ENCODE results near the gene STK32C. TPM values are rescaled to one million over a fixed set of nuclear protein-coding genes. Genes with fewer than 3 reads are reported as not detected.

STK32C gene
- total RNA-seq, 4 donors from 2014 or later = 4.8 to 10.9 (median 7.8) TPM

DNA sequence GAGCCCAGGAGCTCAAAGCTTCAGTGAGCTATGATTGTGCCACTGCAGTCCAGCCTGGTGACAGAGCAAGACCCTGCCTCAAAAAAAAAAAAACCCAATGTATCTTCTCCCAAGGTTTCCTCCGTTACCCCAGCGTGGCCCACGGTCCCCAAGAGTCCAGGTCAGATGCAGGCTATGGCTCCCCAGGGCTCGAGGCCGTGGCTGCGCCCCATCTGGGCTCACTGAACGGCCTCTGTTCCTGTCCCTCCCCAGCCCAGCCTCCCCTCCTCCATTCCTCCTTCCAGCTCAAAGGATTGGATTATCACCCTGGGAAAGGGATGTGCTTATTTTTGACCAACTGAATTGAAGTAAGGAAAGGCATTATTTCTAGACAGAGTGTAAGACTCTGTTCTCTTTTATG is 31.0 kb downstream of the STK32C start:
- Histone ChIP-seq H3K27ac (replicated peaks in 1 of 4) (no peak overlapping the region), H3K4me1 (peaks cover 0 to 15% (median 13%) of the 10 kb centered on the region in 4 donors), H3K9me3 (no peaks in the 10 kb centered on the region), H3K36me3 (no peaks in the 10 kb centered on the region), H3K27me3 (peaks cover 0 to under 1% (median 0%) of the 10 kb centered on the region in 4 donors), H3K4me3 (no peak overlapping the region)
- intact Hi-C loops (cut with DNase I) = no loop called here
- TF ChIP-seq, protein P1, sequence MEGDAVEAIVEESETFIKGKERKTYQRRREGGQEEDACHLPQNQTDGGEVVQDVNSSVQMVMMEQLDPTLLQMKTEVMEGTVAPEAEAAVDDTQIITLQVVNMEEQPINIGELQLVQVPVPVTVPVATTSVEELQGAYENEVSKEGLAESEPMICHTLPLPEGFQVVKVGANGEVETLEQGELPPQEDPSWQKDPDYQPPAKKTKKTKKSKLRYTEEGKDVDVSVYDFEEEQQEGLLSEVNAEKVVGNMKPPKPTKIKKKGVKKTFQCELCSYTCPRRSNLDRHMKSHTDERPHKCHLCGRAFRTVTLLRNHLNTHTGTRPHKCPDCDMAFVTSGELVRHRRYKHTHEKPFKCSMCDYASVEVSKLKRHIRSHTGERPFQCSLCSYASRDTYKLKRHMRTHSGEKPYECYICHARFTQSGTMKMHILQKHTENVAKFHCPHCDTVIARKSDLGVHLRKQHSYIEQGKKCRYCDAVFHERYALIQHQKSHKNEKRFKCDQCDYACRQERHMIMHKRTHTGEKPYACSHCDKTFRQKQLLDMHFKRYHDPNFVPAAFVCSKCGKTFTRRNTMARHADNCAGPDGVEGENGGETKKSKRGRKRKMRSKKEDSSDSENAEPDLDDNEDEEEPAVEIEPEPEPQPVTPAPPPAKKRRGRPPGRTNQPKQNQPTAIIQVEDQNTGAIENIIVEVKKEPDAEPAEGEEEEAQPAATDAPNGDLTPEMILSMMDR (IDR thresholded peaks at IDR 0.05) = no peak
- TF ChIP-seq EP300 (IDR thresholded peaks at IDR 0.05) = no peak
- WGBS = 93% methylated on average over 7 of the region's 7 CpGs
- DNase-seq (ENCODE audit: extremely low spot score) = no peak

DNA sequence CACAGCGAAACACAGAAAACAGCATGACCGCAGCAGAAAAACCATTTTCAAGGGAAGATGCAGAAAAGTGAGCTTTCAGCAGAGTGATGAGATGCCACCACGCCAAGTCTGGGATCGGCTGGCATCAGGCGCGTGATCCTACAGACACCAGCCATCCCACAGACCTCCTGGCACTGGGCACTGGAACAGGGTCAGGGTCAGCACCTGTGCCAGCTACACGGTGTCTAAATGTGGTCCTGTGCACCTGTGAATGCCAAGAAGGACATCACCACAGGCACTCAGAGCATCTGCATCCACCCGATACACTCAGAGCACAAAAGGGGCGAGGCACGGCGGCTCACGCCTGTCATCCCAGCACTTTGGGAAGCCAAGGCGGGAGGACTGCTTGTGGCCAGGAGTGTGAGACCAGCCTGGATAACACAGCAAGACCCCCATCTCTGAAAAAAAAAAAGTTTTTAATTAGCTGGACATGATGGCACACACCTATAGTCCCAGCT is 31.5 kb downstream of the STK32C start:
- no peak for DNase-seq (ENCODE audit: extremely low spot score)
- WGBS = 90% methylated on average over 11 of the region's 13 CpGs
- H3K9me3 ChIP-seq = no peaks in the 10 kb centered on the region

DNA sequence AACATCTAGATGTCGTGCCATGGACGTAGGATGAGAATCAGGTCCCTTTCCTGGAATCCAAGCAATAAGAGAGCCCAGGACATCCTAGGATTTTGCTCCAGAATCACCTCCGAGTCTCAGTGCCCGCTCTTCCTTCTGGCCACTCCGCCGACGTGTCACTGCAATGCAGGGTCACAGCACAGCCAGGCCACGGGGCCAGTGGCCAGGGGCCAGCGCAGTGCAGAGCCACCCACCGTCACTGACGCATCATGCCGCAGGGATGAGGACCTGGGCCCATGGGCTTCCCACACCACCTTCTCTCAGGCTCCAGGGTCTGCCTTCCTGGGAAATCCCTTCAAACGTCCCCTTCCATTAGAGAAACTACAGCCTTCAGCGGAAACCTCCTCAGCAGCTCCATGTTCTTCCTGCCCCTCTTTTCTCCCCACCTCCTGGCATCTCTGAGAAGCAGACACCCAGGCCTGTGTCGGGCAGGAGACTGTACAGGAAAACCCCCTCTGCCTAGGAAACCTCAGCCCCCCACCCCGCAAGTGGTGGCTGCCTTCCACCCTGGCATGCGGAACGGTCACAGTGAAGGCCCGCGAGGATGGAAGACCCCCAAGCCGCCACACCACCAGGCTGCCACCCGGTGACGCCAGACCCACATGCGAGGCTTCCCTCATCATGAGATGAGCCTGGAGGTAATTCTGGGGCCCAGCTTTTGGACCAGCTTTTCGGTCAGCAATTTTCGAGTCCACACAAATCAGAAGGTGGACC is 32.1 kb downstream of the STK32C start:
- no peak for DNase-seq (ENCODE audit: extremely low spot score)
- no peaks in the 10 kb centered on the region for H3K36me3 ChIP-seq
- no peaks in the 10 kb centered on the region for H3K9me3 ChIP-seq
- no peaks in the 10 kb centered on the region for H3K27me3 ChIP-seq
- H3K4me3 ChIP-seq = no peak overlapping the region
- 96% methylated on average over 15 of the region's 26 CpGs for WGBS
- no peak for TF ChIP-seq POLR2AphosphoS5 (IDR thresholded peaks at IDR 0.05)
- TF ChIP-seq EP300 (IDR thresholded peaks at IDR 0.05) = no peak
- no peak for TF ChIP-seq POLR2A (IDR thresholded peaks at IDR 0.05; ENCODE audit: low read depth)
- TF ChIP-seq, protein P1 (IDR thresholded peaks at IDR 0.05) = no peak
- intact Hi-C loops (cut with DNase I) = no loop called here
- H3K4me1 ChIP-seq = peaks cover 0 to 16% (median 13%) of the 10 kb centered on the region in 4 donors
- no peak overlapping the region for H3K27ac ChIP-seq (replicated peaks in 1 of 4)

More for the DNA sequence above, 31.5 kb downstream of the STK32C start:
- Histone ChIP-seq H3K36me3 (no peaks in the 10 kb centered on the region), H3K4me3 (no peak overlapping the region), H3K4me1 (peaks cover 0 to 16% (median 13%) of the 10 kb centered on the region in 4 donors), H3K27me3 (no peaks in the 10 kb centered on the region), H3K27ac (replicated peaks in 1 of 4) (no peak overlapping the region)
- TF ChIP-seq, protein P1 (IDR thresholded peaks at IDR 0.05) = no peak
- TF ChIP-seq POLR2A (IDR thresholded peaks at IDR 0.05; ENCODE audit: low read depth) (no peak), EP300 (IDR thresholded peaks at IDR 0.05) (no peak), POLR2AphosphoS5 (IDR thresholded peaks at IDR 0.05) (no peak)
- intact Hi-C loops (cut with DNase I) = no loop called here

DNA sequence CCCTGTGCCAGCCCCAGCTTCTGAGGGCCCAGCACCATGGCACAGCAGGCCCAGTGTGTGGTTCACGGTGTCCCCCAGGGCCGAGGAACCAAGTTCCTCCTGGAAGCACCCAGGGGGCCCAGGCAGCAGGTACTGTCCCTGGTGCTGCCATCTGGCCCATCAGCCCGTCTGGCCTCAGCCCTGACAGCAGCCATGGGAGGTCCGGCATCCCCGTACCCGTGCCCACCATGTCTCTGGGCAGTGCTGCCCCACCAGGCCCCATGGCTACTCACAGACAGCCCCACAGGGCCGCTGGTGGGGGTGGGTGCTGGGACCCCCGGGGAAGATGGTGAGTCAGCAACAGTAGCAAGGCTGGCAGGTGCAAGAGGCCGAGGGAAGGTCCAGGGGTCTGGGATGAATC is 32.8 kb downstream of the STK32C start:
- Histone ChIP-seq H3K4me1 (peaks cover 0 to 16% (median 13%) of the 10 kb centered on the region in 4 donors), H3K4me3 (no peak overlapping the region), H3K27me3 (no peaks in the 10 kb centered on the region), H3K36me3 (no peaks in the 10 kb centered on the region), H3K27ac (replicated peaks in 1 of 4) (no peak overlapping the region), H3K9me3 (no peaks in the 10 kb centered on the region)
- TF ChIP-seq, protein P1 (IDR thresholded peaks at IDR 0.05) = no peak
- TF ChIP-seq POLR2A (IDR thresholded peaks at IDR 0.05; ENCODE audit: low read depth) (no peak), EP300 (IDR thresholded peaks at IDR 0.05) (no peak), POLR2AphosphoS5 (IDR thresholded peaks at IDR 0.05) (no peak)
- no peak for DNase-seq (ENCODE audit: extremely low spot score)
- WGBS = 100% methylated on average over 1 of the region's 9 CpGs
- intact Hi-C loops (cut with DNase I) = no loop called here

All from esophagus muscularis mucosa (tissue), 4 donors.